NCI-H2081 treated with DMSO at 0.1 percent for 48 hours (cell line): ENCODE data around the gene CD6.
"Not testable (repeated sequence)": the region's sequence is repeated elsewhere in the genome, so short reads cannot be mapped to it uniquely, and the experiment has no call there.

ENCODE experiments used
- DNase-seq: peaks from one replicate; lab custom pipeline; 2025; lab: John Stamatoyannopoulos, UW

CD6 gene

GRCh38 chr11:60953781-60954180, 17.7 kb upstream of the CD6 start:
- DNase-seq: no peak

- no peak for DNase-seq
These were observed 17.1 kb upstream of the CD6 start for GRCh38 chr11:60954421-60954820.

DNA sequence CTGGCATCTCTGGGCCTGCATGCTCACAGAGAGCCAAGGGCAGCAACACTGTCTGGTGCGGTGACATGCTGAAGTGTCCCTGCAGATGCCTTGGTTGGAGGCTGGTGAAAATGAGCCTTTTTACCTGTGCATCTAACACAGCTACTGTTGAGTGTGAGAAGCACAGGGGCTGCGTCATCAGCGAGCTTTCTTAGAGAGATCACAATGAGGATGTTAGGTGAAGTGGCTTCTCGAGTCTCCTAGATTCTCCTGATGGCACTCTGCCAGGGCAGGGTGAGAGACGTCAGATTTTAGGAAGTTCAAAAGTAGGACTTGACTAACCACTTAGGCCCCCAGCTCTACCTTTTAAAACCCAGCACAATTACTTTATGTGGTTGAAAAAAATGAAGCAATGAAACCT, 15.9 kb upstream of the CD6 start:
- no peak for DNase-seq

DNA sequence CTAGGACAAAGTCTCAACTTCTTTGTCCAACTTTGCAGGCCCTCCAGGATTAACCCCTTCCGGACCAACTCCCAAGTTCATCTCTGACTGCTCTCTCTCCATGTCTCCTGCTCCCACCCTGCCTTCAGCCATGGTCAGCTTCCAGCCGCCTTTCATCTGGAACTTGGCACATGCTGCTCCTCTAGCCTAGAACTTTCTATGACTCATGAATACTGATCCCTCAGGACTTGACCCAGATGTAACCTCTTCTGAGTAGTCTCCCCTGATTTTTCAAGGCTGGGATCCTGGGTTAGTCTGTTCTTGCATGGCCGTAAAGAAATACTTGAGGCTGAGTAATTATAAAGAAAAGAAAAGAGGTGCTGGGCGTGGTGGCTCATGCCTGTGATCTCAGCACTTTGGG, 14.3 kb upstream of the CD6 start:
- no peak for DNase-seq

DNA sequence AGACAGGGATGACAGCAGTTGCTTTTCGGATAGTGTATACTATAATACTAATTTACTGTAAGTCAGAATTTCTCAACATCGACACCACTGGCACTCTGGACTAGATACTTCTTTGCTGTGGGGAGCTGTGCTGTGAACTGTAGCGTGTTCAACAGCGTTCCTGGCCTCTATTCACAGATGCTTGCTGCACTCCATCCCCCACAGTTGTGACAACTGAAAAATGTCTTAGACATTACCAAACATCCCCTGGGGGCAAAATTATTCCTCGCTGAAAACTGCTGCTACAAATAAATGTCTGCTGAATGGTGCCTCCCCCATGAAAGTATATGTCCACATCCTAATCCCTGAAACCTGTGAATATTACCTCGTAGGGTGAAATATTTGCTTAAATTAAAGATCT, 12.0 kb upstream of the CD6 start:
- no peak for DNase-seq

DNA sequence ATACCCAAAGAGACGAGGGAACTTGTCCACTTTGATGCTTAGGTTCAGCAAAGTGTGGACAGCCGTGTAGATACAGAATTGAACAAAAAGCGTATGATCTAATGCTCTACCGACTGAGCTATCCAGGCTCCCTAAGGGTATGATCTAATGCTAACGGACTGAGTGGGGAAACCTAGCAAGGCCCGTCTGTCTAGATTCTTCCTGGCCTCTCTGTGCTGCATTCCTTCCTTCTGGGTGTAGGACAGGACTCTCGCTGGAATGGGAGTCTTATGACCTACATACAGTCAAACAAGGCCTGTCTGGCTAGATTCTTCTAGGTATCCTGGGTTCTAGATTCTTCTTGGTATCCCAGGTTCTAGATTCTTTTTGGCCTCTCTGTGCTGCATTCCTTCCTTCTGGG, 11.1 kb upstream of the CD6 start:
- no peak for DNase-seq

DNA sequence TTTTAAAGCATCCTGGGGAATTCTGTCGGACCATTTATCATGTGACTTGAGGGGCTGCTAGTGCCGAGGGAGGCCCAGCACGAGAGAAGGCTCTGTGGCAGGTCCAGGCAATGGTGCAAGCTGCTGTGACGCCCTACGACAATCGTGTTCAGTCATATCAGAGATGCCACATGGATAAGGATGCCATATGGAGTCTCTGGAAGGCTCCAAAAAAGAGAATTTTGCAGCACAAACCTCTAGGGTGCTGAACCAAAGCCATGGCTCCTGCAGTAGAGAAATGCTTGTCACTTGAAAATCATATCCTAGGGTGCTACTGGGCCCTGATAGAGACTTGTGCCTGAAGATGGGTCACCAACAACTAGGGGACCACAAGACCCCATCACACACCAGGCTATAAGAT, 6.7 kb upstream of the CD6 start:
- no peak for DNase-seq

DNA sequence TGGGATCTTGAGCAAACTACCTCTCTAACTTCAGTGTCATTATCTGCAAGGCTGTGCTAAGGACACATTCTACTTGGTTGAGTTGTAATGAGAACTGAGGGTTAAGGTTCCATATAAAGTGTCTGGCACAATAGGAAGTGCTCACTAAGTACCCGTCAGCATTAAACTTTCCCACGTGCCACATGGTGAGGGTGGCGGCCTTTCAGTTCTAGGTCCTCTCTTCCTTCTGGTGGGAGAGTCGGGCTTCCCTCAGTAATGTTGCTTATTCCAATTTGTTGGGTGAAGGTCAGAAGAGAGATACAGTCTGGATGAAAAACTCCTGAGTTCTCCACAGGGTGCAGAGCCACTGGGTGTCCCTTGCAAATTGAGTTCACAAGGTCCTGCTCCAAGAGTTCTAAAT, 4.6 kb upstream of the CD6 start:
- no peak for DNase-seq

DNA sequence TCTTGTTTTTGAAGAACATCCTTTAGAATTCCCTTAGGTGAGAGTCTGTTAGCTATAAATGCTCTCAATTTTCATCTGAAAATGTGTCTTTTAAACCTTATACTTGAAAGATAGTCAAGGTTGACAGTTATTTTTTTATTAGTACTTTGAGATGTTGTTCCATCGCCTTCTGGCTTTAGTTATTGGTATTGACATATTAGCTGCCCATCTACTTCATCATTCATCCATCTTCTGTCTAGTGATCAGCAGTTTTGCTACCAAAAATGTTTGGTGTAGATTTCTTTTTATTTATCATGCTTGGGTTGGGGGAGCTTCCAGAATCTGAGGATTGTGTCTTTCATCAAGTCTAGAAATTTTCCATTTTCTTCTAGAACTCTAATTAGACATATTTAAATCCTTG, 3.3 kb upstream of the CD6 start:
- DNase-seq: no peak

- DNase-seq: no peak
These were observed 1.1 kb upstream of the CD6 start for GRCh38 chr11:60970369-60970774.

DNA sequence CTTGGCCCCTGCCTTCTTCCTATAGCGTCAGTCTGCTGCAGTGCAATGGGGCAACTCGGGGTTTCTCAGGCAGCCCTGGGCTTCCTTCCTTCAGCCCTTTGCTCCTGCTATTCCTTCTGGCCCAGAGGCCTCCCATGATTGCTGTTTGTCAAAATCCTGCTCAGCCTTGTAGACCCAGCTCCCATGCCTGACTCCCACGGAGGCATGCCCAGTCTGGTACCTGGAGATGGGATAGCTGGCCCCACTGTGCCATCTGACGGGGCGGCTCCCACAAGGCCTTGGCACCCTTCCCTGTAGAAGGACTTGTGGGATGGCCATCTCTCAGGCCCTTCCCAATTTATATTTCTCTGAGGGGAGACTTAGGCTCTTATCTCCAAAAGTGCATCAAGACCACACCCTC, 590 bp upstream of the CD6 start:
- DNase-seq: no peak

- no peak for DNase-seq
These were observed 926 bp downstream of the CD6 start for GRCh38 chr11:60972182-60973030.

DNA sequence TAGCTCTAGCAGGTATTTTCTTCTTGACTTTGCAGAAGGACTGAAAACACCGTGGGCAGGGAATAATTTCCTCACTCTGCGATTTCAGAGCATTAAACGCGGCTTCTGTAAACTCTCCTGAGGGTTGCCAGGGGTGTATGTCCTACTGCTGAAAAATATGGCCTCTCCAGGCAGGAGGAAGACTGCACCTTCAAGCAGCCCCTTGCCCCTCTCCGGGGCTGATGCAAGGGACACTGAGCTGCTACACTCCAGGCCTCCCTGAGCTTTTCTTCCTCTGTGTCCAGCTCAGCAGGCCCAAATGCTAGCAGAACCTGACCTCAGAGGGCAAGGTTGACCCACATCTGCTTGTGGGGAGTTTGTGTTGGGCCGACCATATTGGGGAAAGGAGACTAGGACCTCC, 2.2 kb downstream of the CD6 start:
- no peak for DNase-seq

DNA sequence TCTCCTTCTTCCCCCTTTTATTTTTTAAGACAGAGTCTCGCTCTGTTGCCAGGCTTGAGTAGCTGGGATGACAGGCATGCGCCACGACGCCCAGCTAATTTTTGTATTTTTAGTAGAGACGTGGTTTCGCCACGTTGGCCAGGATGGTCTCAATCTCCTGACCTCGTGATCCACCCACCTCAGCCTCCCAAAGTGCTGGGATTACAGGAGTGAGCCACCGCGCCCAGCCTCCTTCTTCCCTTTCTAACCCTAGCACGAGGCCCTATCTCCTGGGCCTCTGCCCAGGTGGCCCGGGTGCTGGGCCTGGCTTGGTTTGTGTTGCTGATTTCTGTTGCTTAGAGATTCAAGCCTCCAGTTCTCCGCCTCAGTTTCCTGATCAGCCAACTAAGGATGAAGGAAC, 2.8 kb downstream of the CD6 start:
- DNase-seq: not testable (repeated sequence)

DNA sequence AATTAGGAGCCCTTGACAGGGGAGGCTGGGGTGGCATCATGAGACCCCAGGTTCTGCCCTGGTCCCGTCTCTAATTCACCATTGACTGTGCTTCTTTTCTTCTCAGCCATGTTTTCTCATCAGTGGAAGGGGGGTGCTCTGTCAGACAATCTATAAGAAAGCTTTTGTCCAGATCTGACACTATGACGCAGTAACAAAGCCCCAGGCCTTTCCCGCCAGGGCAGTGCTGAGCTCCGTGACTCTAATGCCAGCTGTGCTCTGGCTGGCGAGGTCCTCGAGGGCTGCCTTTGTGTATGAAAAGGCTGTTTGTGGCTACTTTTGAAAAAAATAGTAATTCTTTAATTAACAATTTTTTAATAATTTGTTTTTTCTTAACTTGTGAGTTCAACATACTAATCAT, 3.2 kb downstream of the CD6 start:
- no peak for DNase-seq

DNA sequence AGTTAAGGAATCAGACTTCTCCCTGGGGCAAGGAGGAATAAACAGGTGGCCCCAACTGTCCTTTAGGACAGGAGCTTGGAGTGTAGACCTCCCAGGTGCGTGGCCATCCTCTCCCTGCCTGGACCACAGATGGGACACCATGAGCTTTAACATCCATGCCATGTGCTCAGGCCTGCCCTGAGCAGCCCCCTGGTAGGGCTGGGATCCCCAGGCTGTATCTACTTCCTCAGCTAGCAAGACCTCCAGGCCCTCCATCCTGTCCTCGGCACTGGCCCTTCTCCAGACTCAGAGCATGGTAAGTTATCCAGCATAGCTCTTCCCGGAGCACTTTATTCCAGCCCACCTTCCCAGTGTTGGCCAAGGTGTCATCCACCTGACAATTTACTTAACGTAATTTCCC, 5.7 kb downstream of the CD6 start:
- DNase-seq: no peak

- DNase-seq: no peak
These were observed 6.4 kb downstream of the CD6 start for GRCh38 chr11:60977836-60978235.

GRCh38 chr11:60978546-60979380, 7.3 kb downstream of the CD6 start:
- no peak for DNase-seq

- DNase-seq: no peak
These were observed 10.0 kb downstream of the CD6 start for GRCh38 chr11:60981515-60981914.

DNA sequence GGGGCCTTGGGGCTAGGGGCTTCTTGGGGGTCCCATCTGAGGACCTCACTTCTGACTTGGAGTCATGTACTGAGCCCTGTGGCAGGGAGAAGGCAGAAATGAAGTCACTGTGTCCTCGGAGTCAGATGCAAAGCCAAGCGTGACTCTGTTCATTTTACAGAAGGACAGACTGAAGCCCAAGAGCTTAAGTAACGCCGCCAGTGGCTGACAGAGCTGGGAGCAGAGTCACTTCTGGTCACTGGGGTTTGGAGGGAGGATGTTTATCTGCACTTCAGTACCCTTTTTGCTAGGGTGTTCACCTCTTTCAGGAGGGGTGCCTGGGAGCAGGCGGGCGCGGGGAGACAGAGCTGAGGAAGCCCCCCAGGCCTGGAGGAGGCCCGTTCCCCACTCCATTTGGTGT, 10.7 kb downstream of the CD6 start:
- DNase-seq: no peak

DNA sequence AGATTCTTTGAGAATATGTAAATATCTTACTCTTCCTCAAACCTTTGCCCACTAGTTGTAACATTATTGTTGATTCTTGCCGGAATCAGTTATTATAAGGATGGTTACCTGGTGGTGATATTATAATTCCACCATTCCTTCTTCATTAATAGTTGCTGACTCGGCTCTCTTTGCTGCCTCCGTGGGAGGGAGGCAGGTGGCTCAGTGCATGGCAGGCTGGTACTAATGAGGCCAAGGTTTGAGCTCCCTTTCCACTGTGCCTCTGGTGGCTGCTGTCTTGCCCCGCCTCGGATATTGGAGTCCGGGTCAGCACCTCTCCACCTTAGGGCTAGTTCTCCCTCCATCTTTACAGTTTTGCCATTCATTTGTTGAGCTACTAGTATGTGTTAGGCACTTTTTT, 12.7 kb downstream of the CD6 start:
- no peak for DNase-seq

DNA sequence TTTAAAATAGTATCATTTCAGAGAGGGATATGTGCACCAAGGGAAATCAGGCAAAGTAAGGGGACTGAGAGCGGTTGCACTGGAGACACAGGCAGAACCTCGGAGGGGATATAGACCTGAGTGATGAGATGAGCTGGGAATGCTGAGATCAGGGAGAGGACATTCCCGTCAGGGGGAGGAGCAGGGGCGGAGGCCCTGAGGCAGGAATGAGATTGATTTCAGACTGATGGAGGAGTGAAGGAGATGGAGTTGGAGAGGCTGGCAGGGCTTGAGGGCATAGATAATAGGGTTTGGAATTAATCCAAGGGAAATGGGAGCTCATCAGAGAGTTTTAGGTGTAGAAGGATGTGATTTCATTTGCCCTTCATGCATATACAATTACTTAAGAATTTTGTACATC, 13.2 kb downstream of the CD6 start:
- DNase-seq: no peak

GRCh38 chr11:60985501-60985900, 14.0 kb downstream of the CD6 start:
- no peak for DNase-seq
